Activated CD8-positive, alpha-beta memory T cell treated with anti-CD3 and anti-CD28 coated beads for 24 hours (primary cell): ENCODE data around the gene MEMO1.
"Not testable (repeated sequence)": the region's sequence is repeated elsewhere in the genome, so short reads cannot be mapped to it uniquely, and the experiment has no call there.

Experiments
- DNase-seq: peaks from one replicate; pipeline ENCODE4 v3.0.0-alpha.2; 2020

The MEMO1 gene

DNA sequence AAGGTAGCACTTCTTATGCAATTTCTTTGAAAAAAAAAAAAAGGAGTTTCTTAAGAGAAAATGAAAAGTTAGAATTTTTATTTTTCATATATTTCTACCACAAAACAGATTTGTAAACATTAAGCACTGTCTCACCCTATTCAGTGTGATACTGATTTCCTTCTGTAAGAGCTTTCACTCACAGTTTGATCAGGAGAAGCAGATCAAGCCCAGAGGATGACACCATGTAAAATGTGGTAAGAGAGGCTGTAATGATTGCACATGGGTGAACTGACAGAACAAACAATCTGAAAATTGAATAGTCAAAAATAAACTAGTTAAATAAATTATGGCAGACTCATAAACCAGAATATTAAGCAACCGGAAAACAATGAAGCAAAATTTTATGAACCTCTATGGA lies 54.5 kb downstream of the MEMO1 start:
- DNase-seq: no peak

DNA sequence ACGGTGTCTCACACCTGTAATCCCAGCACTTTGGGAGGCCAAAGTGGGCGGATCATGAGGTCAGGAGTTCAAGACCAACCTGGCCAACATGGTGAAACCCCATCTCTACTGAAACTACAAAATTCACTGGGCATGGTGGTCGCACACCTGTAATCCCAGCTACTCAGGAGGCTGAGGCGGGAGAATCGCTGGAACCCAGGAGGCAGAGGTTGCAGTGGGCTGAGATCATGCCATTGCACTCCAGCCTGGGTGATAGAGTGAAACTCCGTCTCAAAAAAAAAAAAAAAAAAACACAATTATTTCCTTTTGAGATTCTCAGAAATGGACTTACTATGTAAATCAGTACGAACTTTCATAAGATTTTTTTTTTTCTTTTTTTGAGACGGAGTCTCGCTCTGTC lies 57.7 kb downstream of the MEMO1 start:
- not testable (repeated sequence) for DNase-seq

DNA sequence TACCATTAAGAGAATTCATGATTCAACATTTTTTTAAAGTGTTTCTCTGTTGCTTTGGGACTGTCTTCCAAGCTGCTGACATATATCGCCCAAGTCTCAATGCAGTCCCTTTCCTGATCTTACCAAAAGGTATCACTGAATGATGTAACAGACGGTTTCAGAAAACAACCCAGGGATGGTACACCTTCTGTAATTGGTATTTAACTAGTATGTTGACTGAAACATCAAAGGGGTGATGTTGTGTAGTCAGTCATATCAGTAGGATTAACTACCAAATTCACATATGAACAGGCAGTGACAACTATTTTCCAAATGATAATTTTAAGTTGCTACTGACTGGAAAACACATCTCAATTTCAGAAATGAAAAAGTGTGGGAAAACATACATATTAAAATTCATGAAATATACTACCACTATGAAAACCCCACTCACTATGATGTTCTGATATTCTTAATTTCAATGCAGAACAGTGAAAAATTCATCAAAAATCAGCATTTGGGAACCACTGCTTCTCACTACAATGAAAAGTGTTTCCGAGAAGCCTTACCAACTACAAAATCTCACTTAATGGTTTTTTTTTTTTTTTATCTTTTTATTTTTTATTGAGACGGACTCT lies 59.8 kb downstream of the MEMO1 start:
- DNase-seq: no peak

DNA sequence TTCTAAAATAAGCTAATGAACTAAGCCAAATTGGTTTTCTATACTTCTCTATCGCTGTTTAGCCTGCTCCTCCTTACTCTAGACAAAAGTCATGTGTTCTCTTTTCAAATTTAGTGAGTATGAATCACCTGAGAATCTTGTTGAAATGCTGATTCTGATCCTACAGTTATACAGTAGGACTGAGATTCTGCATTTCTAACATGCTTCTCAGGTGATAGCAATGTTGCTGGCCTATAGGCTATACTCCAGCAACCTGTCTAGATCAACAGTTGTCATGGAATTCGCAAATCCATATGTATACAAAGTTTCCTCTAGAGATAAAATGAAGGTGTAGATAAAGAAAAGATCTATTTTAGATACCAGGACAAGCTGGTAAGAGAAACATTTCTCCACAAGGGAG lies 62.9 kb downstream of the MEMO1 start:
- no peak for DNase-seq

DNA sequence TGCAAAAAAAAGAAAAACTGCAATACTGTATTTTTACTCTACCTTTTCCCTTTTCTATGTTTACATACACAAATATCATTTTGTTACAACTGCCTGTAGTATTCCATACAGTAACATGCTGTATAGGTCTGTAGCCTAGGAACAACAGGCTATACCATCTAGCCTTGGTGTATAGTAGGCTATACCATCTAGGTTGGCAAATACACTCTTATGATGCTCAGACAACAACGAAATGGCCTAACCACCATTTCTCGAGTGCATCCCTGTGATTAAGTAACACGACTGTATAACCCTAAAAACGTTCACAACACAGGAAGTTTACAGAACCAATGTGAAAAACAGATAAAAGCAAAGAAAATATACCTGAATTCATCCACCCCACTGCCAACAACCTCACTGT lies 64.0 kb downstream of the MEMO1 start:
- no peak for DNase-seq

DNA sequence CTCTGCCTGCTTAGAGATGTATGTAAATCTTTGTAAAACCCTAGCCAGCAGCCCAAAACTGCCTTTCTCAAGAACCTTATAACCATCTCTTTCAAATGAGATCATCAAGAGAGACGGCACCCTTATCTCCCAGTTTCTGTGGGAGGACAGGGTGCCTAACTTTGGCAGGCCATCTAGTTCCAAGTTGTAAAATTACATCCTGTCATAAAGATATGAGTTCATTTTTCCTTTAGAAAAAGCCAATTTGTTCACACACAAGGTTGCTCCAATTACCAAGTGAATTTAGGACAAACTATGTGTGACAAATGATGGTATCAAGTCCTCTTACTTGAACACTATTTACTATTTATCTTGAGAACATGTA lies 65.3 kb downstream of the MEMO1 start:
- no peak for DNase-seq

DNA sequence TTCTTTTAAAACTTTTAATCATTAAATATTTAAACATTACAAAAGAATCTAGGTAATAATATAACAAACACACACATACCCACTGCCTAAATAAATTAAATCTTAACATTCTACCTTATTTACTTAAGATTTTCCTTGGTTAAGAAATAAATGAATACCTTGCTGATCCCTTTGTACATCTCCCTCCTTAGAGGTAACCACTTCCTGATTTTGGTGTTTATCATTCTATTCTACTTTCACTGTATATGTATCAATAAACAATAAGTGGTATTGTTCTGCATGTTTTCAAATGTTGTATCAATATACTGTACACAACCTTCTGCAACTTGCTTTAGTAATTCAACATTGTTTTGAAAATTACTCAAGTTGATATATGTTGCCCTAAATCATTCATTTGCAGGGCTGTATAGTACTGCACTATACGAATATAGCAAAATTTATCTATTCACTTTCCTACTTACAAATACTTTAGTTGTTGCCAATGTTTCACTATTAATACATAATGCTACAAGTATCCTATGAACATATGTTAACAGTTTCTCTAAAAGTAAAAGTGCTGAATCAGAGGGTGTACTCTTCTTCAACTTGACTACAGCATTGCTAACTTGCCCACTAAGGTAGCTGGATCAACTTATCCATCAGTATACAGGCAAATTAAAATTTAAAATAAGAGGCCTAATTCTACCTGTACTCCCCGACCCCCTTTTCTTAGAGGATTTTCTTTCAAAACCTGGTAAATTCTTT lies 65.8 kb downstream of the MEMO1 start:
- DNase-seq: no peak

DNA sequence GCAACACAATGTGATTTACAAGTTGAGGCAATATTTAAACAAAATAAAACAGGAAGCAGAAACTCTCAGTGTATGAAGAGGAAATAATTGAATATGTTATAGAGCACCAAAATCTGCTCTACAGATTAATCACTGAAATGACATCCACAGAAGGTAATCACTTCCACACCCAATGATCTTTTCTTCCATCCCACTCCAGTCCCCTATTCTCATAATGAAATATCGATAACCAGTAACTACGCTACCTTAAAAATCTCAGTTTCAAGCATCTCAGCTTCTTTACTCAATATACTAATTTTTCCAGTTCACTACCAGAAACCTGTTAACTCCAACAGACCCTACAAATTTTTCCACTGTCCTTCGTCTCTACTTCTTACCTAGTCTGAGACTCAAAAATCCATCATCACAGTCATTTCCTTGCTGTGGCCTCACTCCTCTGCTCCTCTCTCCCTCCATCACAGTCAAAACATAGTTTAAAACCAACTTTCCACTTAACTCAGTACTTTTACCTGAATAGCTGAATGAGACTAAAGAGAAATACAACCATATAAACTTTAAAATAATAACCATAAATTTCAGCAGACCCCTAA lies 67.1 kb downstream of the MEMO1 start:
- no peak for DNase-seq

DNA sequence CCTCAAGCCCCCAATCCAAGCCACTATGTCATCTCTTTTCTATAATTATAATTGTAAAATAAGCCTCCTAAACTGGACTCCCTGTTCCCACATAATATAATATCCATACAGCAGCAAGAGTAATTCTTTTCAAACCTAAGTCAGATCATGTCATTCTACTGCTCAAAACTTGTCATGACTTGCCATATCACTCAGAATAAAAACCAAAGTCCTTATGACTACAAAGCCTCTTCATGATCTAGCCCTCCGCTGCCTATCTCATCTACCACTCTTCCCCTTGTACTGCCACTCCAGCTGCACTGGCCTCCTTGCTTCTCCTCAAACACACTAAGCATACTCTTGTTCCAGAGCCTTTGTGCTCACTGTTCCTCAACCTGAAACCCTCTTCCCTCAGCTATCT lies 69.9 kb downstream of the MEMO1 start:
- DNase-seq: no peak

DNA sequence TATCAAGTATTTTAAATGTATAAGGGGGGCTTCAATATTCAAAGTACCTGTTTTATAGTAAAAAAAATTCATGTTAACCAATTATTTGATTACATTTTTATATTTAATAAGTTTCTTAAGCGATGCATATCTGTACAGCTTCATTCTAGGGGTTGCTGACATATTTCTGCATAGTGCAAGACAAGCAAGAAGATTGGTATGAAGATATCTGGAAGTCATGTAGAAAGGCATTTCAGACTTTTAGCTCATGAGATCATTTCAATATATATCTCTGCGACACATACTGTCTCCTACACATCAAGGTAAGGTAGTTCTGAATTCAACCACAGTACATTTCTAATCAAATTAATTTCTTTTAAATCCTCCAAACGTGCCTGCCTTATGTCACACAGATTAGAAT lies 73.1 kb downstream of the MEMO1 start:
- no peak for DNase-seq

DNA sequence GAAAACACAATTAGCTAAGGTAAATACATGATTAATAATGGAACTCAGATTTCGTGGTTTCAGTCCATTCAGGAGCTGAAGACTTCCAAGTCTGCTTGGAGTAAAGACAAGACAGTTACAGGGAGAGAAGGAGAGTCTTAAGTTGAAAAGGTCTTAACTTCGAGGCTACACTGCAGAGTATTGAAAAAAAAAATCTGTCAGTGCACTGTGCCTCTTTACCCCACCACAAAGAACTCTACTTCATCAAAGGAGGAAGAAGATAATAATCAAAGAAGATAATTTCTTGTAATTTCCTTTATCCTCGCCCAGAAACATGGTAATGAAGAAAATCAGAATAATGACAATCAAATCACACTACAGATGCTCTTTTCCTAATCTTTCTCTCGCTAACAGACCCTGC lies 75.4 kb downstream of the MEMO1 start:
- DNase-seq: no peak

DNA sequence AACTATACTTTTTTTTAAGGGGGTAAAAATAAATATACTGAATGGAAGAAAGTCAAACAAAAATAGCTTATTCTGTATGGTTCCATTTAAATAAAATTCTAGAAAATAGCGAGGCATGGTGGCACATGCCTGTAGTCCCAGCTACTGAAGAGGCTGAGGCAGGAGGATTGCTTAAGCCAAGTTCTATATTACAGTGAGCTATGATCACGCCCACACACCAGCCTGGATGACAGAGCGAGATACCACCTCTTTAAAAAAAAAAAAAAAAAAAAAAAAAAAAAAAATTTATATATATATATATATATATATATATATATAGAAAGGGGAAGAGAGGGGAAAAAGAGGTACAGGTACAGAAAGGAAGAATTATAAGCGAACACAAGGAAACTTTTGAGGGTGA lies 77.7 kb downstream of the MEMO1 start:
- no peak for DNase-seq

DNA sequence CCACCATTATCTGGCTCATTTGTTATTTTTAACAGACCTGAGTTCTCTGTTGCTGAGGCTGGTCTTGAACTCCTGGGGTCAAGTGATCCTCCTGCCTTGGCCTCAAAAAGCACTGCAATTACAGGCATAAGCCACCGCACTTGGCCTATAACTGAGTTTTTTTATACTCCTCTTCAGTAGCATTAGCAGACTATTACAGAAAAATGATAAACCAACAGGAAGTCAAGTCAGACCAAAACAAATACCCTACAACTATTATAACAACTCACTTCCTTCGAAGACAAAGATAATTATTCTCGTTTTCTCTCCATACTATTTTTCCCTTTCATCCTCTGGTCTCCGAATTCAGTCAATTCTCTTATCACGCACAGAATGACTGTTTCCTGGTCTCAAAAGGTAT lies 78.2 kb downstream of the MEMO1 start:
- DNase-seq: no peak

DNA sequence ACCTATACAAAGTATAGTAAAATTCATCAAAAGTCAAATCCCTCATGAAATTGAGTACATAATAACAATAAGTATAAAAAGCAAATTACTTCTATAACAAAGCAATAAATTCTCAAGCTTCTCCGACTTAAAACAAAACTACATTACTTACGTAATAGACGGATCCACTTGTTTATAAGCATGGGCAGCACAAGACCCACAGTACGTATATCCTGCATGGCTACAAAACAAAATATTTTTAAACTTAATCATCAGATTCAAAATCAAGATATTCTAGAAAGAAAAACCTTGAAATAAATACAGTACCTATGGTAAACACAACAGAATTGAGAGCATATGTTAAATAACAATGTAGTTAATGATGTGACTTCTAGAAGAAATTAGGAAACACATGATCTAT lies 78.9 kb downstream of the MEMO1 start:
- DNase-seq: no peak

DNA sequence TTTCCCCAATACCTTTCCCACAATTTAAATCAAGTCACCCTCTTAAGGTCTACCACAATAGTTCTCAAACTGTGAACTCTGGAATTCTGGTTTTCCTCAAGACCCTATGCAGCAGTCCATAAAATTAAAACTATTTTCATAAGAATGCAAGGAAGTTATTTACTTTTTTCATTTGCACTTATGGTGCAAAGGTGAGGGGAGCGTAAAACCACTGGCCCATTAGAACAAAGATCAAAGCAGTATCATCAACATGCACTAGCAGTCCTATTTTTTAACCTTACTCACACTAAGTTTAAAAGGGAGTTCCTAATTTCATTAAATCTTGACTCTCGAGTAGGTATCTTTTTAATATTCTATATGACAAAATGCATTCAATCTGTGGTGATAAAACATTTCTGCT lies 85.3 kb downstream of the MEMO1 start:
- DNase-seq: no peak

DNA sequence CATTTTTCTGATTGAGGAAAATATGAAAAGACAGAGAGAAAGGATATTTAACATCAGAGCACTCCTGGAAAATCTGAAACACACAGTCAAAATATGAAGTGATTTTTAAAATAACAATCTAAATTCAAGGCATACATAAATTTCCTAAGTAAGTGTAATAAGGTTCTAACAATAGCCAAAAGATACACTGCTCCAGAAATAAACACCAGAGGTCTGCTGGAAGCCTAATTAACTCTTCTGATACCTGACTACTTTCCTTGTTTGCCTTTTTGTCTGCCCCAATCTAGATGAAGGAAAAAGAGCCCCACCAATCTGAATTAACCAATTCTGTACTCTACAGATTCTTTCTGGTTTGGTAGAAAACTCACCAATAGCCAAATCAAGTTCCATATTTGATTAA lies 87.1 kb downstream of the MEMO1 start:
- no peak for DNase-seq

DNA sequence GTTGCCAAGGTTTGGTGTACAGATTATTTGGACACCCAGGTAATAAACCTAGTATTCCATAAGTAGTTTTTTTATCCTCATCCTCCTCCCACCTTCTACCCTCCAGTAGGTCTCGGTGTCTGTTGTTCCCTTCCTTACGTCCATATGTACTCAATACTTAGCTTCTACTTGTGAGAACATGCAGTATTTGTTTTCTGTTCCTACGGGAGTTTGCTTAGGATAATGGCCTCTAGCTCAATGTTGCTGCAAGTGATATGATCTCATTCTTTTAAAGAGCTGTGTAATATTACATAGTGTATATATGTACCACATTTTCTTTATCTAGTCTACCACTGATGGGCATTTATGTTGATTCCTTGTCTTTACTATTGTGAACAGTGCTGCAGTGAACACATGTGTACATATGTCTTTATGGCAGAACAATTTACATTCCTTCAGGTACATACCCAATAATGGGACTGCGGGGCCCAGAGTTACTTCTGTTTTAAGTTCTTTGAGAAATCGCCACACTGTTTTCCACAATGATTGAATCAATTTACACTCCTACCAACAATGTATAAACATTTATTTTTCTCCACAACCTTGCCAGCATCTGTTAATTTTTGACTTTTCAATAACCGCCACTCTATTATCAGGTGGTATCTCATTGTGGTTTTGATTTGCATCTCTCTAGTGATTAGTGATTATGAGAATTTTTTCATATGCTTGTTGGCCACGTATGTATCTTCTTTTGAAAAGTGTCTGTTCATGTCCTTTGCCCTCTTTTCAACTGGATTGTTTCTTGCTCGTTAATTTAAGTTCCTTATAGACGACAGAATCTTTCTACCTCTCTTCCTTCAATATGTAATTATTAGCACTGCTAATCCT lies 88.0 kb downstream of the MEMO1 start:
- DNase-seq: no peak

DNA sequence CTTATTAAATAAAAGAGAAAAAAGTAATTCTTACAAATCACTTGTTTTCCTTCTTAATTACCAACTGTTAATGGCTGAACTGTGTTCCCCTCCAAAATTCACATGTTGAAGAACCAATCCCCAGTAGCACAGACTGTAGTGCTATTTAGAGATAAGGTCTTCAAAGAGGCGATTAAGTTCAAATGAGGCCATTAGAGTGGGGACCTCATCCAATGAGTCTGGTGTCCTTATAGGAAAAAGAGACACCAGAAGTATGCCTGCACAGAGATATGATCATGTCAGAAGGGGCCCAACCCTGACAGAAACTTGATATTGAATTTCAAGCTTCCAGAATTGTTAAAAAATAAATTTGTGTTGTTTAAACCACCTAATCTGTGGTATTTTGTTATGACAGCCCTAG lies 89.8 kb downstream of the MEMO1 start:
- no peak for DNase-seq

DNA sequence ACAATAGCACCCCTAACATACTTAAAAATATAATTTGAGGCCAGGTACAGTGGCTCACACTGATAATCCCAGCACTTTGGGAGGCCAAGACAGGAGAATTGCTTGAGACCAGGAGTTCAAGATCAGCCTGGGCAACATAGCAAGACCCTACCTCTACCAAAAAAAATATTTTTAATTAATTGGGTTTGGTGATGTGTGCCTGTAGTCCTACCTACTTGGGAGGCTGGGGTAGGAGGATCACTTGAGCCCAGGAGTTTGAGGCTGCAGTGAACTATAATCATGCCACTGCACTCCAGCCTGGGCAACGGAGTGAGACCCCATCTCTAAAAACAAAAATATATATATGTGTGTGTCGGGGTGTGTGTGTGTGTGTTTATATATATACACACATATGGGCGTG lies 91.3 kb downstream of the MEMO1 start:
- no peak for DNase-seq

DNA sequence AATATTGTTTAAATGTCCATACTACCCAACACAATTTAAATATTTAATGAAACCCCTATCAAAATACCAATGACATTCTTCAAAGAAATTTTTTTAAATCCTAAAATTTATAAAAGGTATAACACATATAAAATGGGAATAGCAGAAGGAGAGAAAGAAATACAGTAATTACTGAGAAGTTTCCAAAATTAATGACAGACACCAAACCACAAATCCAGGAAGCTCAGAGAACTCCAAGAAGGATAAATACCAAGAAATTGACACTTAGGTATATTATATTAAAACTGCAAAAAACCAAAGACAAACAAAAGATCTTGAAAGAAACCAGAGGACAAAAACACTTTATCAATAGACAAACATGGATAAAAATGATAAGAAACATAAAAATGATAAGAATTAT lies 101.1 kb downstream of the MEMO1 start:
- DNase-seq: no peak

DNA sequence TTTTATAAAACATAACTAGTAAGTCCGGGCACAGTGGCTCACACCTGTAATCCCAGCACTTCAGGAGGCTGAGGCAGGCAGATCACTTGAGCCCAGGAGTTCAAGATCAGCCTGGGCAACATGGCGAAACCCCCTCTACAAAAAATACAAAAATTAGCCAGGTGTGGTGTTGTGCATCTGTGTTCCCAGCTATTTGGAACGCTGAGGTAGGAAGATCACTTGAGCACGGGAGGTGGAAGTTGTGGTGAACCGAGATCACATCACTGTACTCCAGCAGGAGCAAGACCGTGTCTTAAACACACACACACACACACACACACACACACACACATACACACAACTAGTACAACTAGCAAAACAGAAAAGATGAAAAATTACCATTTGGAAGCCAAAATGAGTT lies 103.3 kb downstream of the MEMO1 start:
- DNase-seq: not testable (repeated sequence)

DNA sequence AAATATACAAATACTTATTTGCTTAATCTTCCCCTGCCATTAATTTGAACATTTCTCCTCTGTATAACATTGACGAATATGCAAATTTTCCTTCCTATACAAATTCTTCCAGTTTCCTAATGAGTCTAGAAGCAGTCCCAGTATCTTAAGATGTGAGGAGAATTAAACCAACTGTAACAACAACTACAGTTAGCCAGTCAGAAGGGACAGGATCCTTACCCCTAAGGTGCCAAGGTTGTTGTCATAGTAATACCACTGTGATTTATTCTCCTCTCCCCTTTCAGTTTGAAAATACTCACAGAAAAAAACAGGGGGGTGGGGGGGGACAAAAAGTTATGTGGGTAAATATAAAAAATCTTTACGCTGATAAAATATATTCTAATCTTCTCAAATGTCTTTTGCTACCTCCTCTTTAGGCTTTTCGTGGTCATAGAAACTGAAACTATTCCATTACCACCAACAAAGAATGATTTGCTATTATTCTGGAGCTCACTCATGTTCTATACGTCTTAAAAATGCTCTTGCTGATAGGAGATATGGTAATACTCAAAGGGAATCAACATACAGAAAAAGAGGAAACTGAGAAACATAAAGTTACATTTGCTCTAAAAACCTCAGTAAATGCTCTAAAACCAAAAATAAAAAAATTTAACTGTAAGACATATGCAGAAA lies 107.6 kb downstream of the MEMO1 start:
- DNase-seq: no peak

DNA sequence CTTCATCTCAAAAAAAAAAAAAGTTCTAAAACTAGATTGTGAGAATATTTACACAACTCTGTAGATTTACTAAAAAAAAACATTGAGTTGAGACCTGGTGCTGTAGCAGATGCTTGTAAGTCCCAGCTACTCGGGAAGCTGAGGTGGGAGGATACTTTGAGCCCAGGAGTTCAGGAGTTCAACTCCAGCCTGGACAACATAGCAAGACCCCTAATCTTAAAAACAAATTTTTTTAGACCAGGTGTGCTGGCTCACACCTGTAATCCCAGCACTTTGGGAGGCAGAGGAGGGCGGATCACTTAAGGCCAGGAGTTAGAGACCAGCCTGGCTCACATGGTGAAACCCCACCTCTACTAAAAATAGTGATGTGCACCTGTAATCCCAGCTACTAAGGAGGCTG lies 108.9 kb downstream of the MEMO1 start:
- no peak for DNase-seq
